OCI-M2 (cell line): ENCODE data around the gene CNTNAP2.

Experiments
- DNase-seq: peaks from one replicate; lab custom pipeline; 2025; ENCODE audit not compliant: unreplicated experiment; lab: John Stamatoyannopoulos, UW

Gene CNTNAP2

DNA sequence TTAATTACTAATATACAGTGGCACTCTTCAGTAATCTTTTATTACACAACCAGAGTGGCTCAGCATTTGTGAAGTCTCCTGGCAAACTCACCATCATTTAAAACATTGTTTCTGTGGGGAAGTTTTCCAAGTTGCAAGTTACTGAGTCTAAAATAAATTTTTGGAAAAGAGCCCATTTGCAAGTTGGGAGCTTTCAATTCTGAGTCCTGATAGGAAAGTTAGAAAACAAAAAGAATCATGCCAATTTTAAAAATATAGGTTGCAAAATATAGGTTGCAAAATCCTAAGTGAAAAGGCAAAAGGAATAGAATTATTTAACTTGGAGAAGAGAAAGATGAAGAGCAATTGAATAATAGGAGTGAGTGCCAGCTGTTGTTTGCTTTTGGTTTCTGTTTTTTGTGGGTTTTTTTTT is 2095.1 kb downstream of the CNTNAP2 start:
- no peak for DNase-seq

DNA sequence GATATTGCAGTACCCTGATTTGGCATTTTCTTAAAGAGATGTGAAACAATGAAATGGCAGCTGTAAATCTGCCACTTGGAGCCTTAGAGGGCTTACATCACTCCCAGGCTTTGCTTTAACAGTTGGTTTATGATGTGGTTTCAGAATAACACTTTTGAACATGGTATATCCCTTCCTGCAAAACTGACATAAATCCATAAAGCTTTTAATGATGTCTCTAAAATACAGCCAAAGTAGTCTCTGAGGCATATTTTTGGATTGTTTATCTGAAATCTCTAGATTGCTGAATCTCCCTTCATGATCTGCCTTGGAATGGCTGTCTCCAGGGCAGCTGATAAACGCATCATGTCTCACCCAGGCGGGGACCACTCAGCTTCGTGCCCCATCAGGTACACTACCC is 2096.1 kb downstream of the CNTNAP2 start:
- no peak for DNase-seq

DNA sequence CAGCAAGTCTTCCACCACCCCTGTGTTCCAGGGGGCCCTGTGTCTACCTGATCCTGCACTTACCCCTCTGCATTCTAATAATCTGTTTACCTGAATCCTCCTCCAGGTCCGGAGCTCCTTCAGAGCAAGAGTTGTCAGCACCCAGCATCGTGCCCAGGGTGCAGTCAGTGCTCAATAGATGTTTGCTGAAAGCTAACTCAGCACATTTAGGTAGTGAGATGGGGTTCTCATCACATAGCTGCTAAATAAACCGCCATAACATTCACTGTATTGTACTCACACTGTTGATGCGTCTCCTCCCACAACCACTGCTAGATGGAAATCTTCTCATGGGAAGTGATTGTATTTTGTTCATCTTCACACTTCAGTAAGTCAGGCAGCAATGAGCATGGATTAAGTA is 2097.5 kb downstream of the CNTNAP2 start:
- DNase-seq: no peak

DNA sequence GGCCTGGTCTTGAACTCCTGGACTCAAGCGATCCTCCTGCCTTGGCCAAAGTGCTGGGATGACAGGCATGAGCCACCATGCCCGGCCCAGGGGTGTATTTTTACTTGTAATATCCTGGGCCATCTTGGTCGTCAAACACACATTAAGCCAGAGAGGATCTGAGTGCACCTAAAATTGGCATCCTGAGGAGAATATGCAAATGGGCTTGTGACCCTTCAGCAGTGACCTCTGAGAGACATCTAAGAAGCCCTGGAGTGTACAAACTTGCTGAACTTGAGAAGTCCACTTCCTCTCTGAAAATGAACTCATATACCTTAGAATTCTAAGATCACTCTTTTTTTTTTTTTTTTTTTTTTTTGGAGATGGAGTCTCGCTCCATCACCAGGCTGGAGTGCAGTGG is 2102.0 kb downstream of the CNTNAP2 start:
- no peak for DNase-seq

GRCh38 chr7:148222721-148223120 is 2106.1 kb downstream of the CNTNAP2 start:
- no peak for DNase-seq

DNA sequence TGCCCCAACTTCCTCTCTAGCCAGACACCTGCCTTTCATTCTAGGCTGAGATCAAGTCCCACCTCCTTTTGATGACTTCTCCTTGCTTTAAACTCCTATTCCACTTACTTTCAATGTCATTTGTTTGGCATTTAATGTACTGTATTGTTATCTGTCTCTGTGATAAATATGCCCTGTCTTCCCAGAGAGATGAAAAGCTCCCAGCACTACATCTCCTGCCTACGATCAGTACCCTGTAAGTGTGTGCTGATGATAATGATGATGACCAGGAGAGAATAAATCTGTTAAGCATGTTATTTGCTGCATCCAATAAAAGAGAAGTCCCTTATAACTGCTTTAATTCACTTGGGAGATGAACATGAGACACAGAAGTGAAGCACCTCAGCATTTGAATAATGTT is 2106.6 kb downstream of the CNTNAP2 start:
- DNase-seq: no peak

- no peak for DNase-seq
Measured at GRCh38 chr7:148223738-148224137, 2107.1 kb downstream of the CNTNAP2 start.

GRCh38 chr7:148230296-148230695 is 2113.7 kb downstream of the CNTNAP2 start:
- DNase-seq: no peak

DNA sequence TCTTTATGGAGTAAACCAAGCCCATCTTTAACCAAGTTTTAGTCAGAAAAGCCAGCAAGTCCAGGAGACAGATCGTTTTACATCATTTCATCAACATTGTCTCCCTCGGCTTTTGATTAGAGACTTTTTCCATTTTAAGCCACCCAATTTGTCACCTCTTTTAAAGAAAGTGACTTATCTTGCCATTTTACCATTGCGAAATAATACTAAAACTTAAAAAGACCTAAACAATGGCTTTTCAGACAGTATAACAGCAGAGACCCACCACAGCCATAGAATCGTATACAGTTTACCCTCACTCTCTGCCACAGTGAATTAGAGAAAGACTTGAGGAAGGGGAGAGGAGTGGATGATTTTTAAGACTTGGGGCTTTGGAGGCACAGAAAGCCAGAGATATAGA is 2114.3 kb downstream of the CNTNAP2 start:
- DNase-seq: no peak

DNA sequence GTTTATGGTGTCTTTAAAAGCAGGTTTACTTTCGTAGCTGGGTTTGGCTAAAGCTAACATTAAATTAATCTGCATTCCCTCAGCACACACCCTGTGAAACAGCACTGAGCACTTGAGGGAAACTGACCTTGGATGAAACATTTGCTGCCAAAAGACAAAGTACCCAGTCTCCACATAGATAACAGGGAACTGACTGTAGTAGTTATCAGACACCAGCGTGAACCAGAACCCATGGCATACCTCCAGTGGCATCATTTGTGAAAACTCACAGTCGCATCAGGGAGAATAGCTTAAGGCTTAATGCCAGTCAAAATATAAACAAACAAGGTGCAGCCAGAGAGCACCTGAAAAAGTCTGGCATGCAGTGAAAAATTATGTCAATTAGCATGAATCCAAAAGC is 2116.2 kb downstream of the CNTNAP2 start:
- DNase-seq: no peak

DNA sequence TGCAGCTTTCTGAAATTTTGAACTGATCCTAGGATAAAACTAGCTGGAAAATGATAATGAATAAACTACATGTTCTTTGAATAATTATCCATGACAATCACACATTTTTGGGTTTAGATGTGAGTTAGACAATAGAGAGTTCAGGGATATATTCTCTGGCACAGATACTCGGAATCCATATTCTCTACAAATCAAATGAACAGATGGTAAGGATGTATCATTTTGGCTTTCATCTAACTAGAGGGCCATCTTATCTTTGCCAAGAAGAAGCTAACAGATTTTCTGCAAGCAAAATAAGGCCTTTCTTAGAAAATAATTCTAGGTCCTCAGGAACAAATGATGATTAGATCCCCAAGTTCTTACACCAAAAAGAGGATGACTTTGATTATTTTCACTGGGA is 2118.1 kb downstream of the CNTNAP2 start:
- DNase-seq: no peak

GRCh38 chr7:148238761-148239325 is 2122.2 kb downstream of the CNTNAP2 start:
- no peak for DNase-seq

DNA sequence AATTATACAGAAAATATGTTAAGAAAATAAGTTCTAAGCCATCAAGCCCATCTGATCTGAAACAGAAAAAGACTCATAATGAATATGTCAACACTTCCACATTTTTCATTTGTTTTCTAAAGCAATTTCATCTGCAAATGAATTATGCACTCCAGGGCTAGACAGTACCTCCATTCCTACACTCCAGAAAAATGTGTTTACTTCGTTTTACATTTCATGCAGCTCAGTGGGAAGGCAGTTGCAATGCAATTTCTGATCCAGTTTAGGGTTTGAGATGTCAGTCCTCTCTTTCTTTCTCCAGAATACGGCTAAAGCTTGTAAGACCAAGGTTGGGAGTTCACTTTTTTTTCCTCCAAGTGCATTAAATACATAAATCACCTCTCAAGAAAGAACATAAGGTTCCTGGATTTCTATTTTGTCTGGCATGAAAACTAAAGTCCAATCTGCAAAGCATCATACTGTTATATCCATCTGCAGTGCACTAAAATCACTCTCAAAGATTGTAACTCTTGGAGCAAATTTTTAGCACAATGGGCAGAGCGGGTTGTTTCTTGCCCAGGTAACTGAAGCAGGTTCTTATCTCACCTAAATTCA is 2125.2 kb downstream of the CNTNAP2 start:
- no peak for DNase-seq

DNA sequence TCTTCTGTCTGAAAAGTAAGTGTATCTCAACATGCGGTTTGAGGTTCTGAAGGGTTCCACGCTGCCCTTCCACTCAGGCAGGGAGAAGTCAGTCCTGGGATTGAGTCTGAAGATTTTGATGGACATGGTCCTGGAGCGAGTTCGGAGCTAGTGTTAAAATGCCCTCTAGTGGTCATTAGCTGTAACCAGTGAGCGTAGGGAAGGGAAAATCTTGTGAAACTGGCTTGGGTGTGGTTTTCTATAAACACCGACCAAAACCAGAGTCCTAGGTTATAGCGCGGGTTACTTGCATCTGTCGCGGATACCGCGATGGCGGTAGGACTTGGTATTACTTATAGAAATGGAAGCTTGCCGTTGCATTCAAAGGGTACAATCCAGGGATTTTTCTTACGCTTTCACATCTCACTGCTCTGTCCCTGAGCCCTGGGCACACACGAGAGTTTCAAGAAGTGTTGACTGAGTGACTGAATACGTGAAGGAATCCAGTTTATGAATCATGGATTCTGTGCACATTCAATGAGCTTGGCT is 2125.8 kb downstream of the CNTNAP2 start:
- peak; percentile 46 for DNase-seq

DNA sequence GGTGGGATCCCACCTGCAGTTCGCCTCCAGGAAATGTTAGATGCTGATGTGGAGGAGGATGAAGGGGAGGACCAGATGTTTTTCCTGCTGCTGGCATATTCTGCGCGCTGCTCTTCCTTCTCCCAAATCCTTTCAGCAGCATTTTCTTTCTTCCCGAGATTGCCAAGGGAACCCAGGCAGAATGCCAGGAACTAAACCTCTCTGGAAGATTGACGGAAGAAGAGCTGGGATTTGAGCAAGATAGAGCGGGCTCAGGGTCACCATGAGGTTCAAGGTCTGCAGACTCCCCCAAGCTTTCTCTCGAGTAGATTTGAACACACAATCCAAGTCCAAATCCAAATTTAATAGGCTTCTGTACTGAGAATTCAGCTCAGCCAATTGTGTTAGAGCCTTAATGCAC is 2128.8 kb downstream of the CNTNAP2 start:
- no peak for DNase-seq

DNA sequence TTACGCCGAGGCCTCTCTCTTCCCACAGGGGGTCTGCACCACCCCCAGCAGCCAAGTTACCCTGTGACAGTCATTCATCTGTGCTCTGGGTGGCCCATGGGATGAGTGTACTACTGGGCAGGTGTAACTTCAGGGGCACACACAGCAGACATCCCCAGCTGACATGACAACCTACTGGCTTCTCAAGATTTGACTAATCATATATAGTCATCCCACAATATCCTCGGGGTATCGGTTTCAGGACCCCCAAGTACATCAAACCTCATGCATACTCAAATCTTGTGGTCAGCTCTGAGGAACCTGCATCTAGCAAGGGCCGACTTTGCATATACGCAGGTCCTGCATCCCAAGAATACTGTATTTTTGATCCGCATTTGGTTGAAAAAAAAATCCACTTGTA is 2137.0 kb downstream of the CNTNAP2 start:
- no peak for DNase-seq

GRCh38 chr7:148255333-148255732 is 2138.7 kb downstream of the CNTNAP2 start:
- DNase-seq: no peak

GRCh38 chr7:148256433-148256832 is 2139.8 kb downstream of the CNTNAP2 start:
- no peak for DNase-seq

- no peak for DNase-seq
Measured at GRCh38 chr7:148260599-148260998, 2144.0 kb downstream of the CNTNAP2 start.

GRCh38 chr7:148261523-148261922 is 2144.9 kb downstream of the CNTNAP2 start:
- no peak for DNase-seq

- no peak for DNase-seq
Measured at GRCh38 chr7:148261996-148262688, 2145.5 kb downstream of the CNTNAP2 start.

- peak; percentile 53 for DNase-seq
Measured at GRCh38 chr7:148262721-148263229, 2146.2 kb downstream of the CNTNAP2 start.
